Pancreas (tissue), 10 donors: ENCODE results near the gene USF2. TPM values are rescaled to one million over a fixed set of nuclear protein-coding genes. Genes with fewer than 3 reads are reported as not detected.

ENCODE experiments used
- ATAC-seq, 4 donors: fragments of 200-7000 bp; cut with Tn5 transposase; one replicate each; pipeline versions ENCODE4 v1.8.0 to v1.9.1; 2020; ENCODE audit warnings: mild to moderate bottlenecking in 4 of 4, moderate library complexity in 4 of 4
- DNase-seq, 6 donors: peaks; one replicate each; pipeline ENCODE4 v3.0.0-alpha.2; 2020
- FAIRE-seq: peaks from 2 replicates; lab custom pipeline; 2012; peaks lifted over from hg19 to GRCh38; lab: Jason Lieb, UNC
- H3K27ac ChIP-seq, 4 donors: fragments of 200-600 bp; sonication (generic); 1 replicate in 3 of 4; 2 replicates in 1 of 4; pipeline versions ENCODE4 v1.5.0 to v1.8.0; 2020
- H3K27me3 ChIP-seq, 4 donors: fragments of 200-600 bp; one replicate each; pipeline ENCODE4 v1.8.0; 2021
- H3K36me3 ChIP-seq, 3 donors: fragments of 200-600 bp; sonication (generic) in 1 of 3; one replicate each; pipeline versions ENCODE4 v1.5.0 to v1.8.0; 2020 to 2021
- H3K4me1 ChIP-seq, 3 donors: fragments of 200-600 bp; one replicate each; pipeline ENCODE4 v1.8.0; 2021
- H3K4me3 ChIP-seq, 4 donors: fragments of 200-600 bp; sonication (generic) in 2 of 4; one replicate each; pipeline versions ENCODE4 v1.5.0 to v1.8.0; 2020 to 2021
- H3K9me3 ChIP-seq, 4 donors: fragments of 200-600 bp; one replicate each; pipeline ENCODE4 v1.8.0; 2021
- WGBS, 2 donors: extraction: QIAGEN DNeasy Blood & Tissue Kit; methylation state at CpG; one replicate each; pipeline ENCODE4 v1.1.7; 2013; 5-methylcytosine and 5-hydroxymethylcytosine counted together
- intact Hi-C, 3 donors: fragments of 100-400 bp; cut with DNase I; formaldehyde crosslinking; loops; one replicate each; pipeline versions ENCODE4 v1.11.1 to v1.14.2; 2022
- polyA plus RNA-seq, 2 donors: library from polyadenylated mRNA; stranded (reverse); fragments of 200-250 nt; gene quantifications; one replicate each; pipeline ENCODE4 v1.2.3, GENCODE V29; 2013
- total RNA-seq, 6 donors: library from RNA; stranded (reverse); fragmentation: NEBNext Ultra II Directional in 4 of 6; extraction: Animal tissue kit (Norgen Biotek cat#: 25700) in 4 of 6; gene quantifications; one replicate each; pipeline versions ENCODE4 v1.2.1 to v1.2.4, GENCODE V29; 2021 to 2023
- TF ChIP-seq, protein P1 (sequence below), 4 donors: fragments of 200-600 bp; sonication (generic) in 3 of 4; IDR thresholded peaks; one replicate each; pipeline versions ENCODE4 v1.5.0 to v1.8.0; 2021; ENCODE audit warnings: antibody characterized with exemption in 4 of 4
- donor health status: healthy with polysubstance abuse.
- donor health status: DM: no; HTN: no; CAD: no; lungs with moderate emphysema.
- donor health status: DM: no; HTN: no; CAD: no.
- donor health status: control.
- donor health status: control.
- donor health status: Bipolar disorder and iron deficiency.
- donor health status: DM: yes; HTN: yes; CAD: no.
- donor health status: DM: no; HTN: no; CAD: no.
- donor health status: DM: no; HTN: no; CAD: no.
- donor health status: DM: yes; HTN: yes; CAD: no.

USF2 gene
- total and polyA plus RNA-seq, 8 donors, result 46.4 to 112 (median 60.6) TPM

DNA sequence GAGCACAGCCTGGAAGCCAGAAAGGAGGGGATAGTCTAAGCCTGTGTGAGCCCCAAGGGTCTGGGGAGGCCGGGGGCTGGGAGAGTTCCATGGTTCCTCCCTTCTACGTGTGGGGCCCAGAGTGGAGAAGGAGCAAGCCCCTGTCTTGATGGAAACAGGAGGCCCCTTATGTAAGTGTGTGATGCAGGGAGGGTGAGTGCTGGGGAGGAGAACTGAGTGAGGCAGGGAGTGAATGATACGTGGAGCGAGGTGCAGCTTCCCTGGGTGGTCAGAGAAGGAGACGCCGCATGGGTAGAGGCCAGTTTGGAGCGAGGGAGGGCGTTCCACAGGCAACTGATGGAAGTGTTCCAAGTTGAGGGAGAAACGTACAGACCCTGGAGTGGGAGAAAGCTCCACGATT is 39.2 kb downstream of the USF2 start:
- no peaks in the 10 kb centered on the region for H3K9me3 ChIP-seq
- no peak for ATAC-seq
- intact Hi-C loops, result no loop called here
- peaks cover 0 to 8% (median 5%) of the 10 kb centered on the region in 3 donors for H3K4me1 ChIP-seq
- H3K4me3 ChIP-seq, result no peak overlapping the region
- no peak for FAIRE-seq
- H3K27me3 ChIP-seq, result no peaks in the 10 kb centered on the region
- no peak for DNase-seq
- H3K36me3 ChIP-seq, result no peaks in the 10 kb centered on the region
- H3K27ac ChIP-seq, result no peak overlapping the region
- WGBS, 2 donors, result 90% methylated on average over 10 of the region's 10 CpGs
- TF ChIP-seq, protein P1, sequence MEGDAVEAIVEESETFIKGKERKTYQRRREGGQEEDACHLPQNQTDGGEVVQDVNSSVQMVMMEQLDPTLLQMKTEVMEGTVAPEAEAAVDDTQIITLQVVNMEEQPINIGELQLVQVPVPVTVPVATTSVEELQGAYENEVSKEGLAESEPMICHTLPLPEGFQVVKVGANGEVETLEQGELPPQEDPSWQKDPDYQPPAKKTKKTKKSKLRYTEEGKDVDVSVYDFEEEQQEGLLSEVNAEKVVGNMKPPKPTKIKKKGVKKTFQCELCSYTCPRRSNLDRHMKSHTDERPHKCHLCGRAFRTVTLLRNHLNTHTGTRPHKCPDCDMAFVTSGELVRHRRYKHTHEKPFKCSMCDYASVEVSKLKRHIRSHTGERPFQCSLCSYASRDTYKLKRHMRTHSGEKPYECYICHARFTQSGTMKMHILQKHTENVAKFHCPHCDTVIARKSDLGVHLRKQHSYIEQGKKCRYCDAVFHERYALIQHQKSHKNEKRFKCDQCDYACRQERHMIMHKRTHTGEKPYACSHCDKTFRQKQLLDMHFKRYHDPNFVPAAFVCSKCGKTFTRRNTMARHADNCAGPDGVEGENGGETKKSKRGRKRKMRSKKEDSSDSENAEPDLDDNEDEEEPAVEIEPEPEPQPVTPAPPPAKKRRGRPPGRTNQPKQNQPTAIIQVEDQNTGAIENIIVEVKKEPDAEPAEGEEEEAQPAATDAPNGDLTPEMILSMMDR (IDR thresholded peaks at IDR 0.05), result no peak

GRCh38 chr19:35308910-35309309 is 40.1 kb downstream of the USF2 start:
- FAIRE-seq (no peak), DNase-seq (no peak), ATAC-seq (no peak)
- no peaks in the 10 kb centered on the region for H3K9me3 ChIP-seq
- 78 to 83% methylated on average over 7 of the region's 7 CpGs for WGBS, 2 donors
- TF ChIP-seq, protein P1 (IDR thresholded peaks at IDR 0.05), result no peak
- H3K36me3 ChIP-seq, result no peaks in the 10 kb centered on the region
- peak overlapping the region in 1 of 4 donors; percentile 34 for H3K27ac ChIP-seq
- H3K4me1 ChIP-seq, result peaks cover 0 to 8% (median 5%) of the 10 kb centered on the region in 3 donors
- intact Hi-C loops, result no loop called here
- H3K4me3 ChIP-seq, result no peak overlapping the region
- no peaks in the 10 kb centered on the region for H3K27me3 ChIP-seq

GRCh38 chr19:35309481-35310279 is 40.9 kb downstream of the USF2 start:
- intact Hi-C loops, result no loop called here
- no peak for FAIRE-seq
- Histone ChIP-seq H3K4me3 (no peak overlapping the region), H3K4me1 (peaks cover 0 to 8% (median 5%) of the 10 kb centered on the region in 3 donors), H3K36me3 (no peaks in the 10 kb centered on the region), H3K27ac (peak overlapping the region in 1 of 4 donors; percentile 34), H3K27me3 (no peaks in the 10 kb centered on the region), H3K9me3 (no peaks in the 10 kb centered on the region)
- peak; percentile 51 to 77 (median 70) for DNase-seq
- 58 to 59% methylated on average over 46 to 47 of the region's 47 CpGs for WGBS, 2 donors
- peak; percentile 79 to 91 (median 86) for ATAC-seq
- TF ChIP-seq, protein P1 (IDR thresholded peaks at IDR 0.05), result no peak

DNA sequence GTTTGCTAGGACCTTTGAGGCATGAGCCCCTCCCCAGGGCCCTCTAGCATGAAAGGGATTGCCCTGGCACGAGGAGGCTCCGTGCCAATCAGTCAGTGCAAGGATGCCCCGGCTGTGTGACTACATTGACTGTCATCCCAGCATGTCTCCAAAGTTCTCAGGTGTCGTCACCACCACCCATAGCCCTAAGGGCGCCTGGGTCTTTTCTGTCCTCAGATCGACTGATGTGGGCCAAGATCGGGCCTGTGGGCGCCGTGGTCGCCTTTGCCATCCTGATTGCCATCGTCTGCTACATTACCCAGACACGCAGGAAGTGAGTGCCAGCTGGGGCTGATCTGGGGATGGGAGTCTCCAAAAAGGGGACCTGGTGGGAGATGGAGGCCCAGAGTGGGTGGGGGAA is 41.6 kb downstream of the USF2 start:
- WGBS, 2 donors, result 94% methylated on average over 12 of the region's 12 CpGs
- intact Hi-C loops, result no loop called here
- TF ChIP-seq, protein P1 (IDR thresholded peaks at IDR 0.05), result no peak
- no peak overlapping the region for H3K27ac ChIP-seq
- ATAC-seq, result no peak
- H3K4me3 ChIP-seq, result no peak overlapping the region
- peaks cover 0 to 8% (median 5%) of the 10 kb centered on the region in 3 donors for H3K4me1 ChIP-seq
- no peaks in the 10 kb centered on the region for H3K36me3 ChIP-seq
- DNase-seq, result no peak
- no peaks in the 10 kb centered on the region for H3K27me3 ChIP-seq
- no peak for FAIRE-seq
- H3K9me3 ChIP-seq, result no peaks in the 10 kb centered on the region
